SU-DHL-6 (cell line): ENCODE data around the gene SPINK4.
A peak's percentile ranks its signal among the peaks of the same experiment; 100 is the strongest.

Source experiments
- H2AFZ ChIP-seq: fragments of 200-600 bp; sonication (generic); 2 replicates; pipeline ENCODE4 v1.6.1; 2014; ENCODE audit warnings: low read depth, mild to moderate bottlenecking, moderate library complexity, mixed read lengths, antibody characterized with exemption, low read length; ENCODE audit not compliant: severe bottlenecking
- H3F3A ChIP-seq: fragments of 200-600 bp; shearing (Covaris generic); 2 replicates; pipeline ENCODE4 v1.6.0; 2016; ENCODE audit warnings: antibody characterized with exemption, mild to moderate bottlenecking; ENCODE audit not compliant: insufficient read depth
- H3K27ac ChIP-seq: fragments of 200-600 bp; sonication (generic); 2 replicates; pipeline ENCODE4 v1.5.1; 2016; ENCODE audit warnings: low read depth, mild to moderate bottlenecking, low read length, moderate library complexity, mixed read lengths
- H3K27me3 ChIP-seq: fragments of 200-600 bp; sonication (generic), shearing (Covaris generic); 2 replicates; pipeline ENCODE4 v1.6.0; 2014; ENCODE audit warnings: mild to moderate bottlenecking, low read length
- H3K36me3 ChIP-seq: fragments of 200-600 bp; sonication (generic); 2 replicates; pipeline ENCODE4 v1.6.1; 2014; ENCODE audit warnings: mild to moderate bottlenecking, low read length, mixed read lengths
- H3K4me2 ChIP-seq: fragments of 300-600, 200-600 bp; shearing (Covaris generic), sonication (generic); 2 replicates; pipeline ENCODE4 v1.6.0; 2014; ENCODE audit warnings: low read length, low read depth, mild to moderate bottlenecking; ENCODE audit not compliant: poor library complexity, severe bottlenecking
- H3K4me3 ChIP-seq: fragments of 200-600 bp; sonication (generic); 2 replicates; pipeline ENCODE4 v1.5.1; 2014; ENCODE audit warnings: antibody characterized with exemption, low read length, mild to moderate bottlenecking, mixed read lengths; ENCODE audit not compliant: insufficient read depth, poor library complexity, severe bottlenecking
- H3K79me2 ChIP-seq: fragments of 200-600 bp; sonication (generic); 2 replicates; pipeline ENCODE4 v1.6.1; 2014; ENCODE audit warnings: mild to moderate bottlenecking, low read length, moderate library complexity; ENCODE audit not compliant: insufficient read depth
- H3K9ac ChIP-seq: fragments of 200-600 bp; sonication (generic); 2 replicates; pipeline ENCODE4 v1.7.0; 2014; ENCODE audit warnings: mild to moderate bottlenecking, low read length
- H3K9me2 ChIP-seq: fragments of 200-600 bp; sonication (generic); replicated peaks from 2 replicates; pipeline ENCODE4 v1.6.1; 2014; ENCODE audit warnings: low read length; ENCODE audit not compliant: insufficient read depth
- H3K9me3 ChIP-seq: fragments of 200-600 bp; sonication (generic); 2 replicates; pipeline ENCODE4 v1.6.1; 2014; ENCODE audit warnings: low read length, mixed read lengths; ENCODE audit not compliant: insufficient read depth
- H4K20me1 ChIP-seq: fragments of 200-600 bp; sonication (generic); 2 replicates; pipeline ENCODE4 v1.6.1; 2014; ENCODE audit warnings: low read depth, mild to moderate bottlenecking, antibody characterized with exemption, low read length, moderate library complexity, mixed read lengths
- CTCF ChIP-seq: fragments of 200-600 bp; sonication (generic); IDR thresholded peaks from one replicate; pipeline ENCODE4 v1.5.1; 2017; ENCODE audit warnings: antibody characterized with exemption, mild to moderate bottlenecking, low read length, moderate library complexity; ENCODE audit not compliant: insufficient read depth, poor library complexity, severe bottlenecking
- EZH2phosphoT487 ChIP-seq: fragments of 200-600 bp; sonication (generic), shearing (Covaris generic); conservative IDR thresholded peaks from 2 replicates; pipeline ENCODE4 v1.6.1; 2018; ENCODE audit warnings: mild to moderate bottlenecking, antibody characterized with exemption, low read length, moderate library complexity, mixed read lengths

The SPINK4 gene

GRCh38 chr9:33294670-33295432, 54.9 kb downstream of the SPINK4 start:
- peaks cover 38% of the 10 kb centered on the region for H3K36me3 ChIP-seq

GRCh38 chr9:33295571-33295970, 55.6 kb downstream of the SPINK4 start:
- no peak overlapping the region for H2AFZ ChIP-seq
- H4K20me1 ChIP-seq: peaks cover 15% of the 10 kb centered on the region; the same call in 1 of the 2 replicates
- no peaks in the 10 kb centered on the region for H3K9me2 ChIP-seq
- peak overlapping the region; percentile 18 for H3K4me3 ChIP-seq
- H3K4me2 ChIP-seq: peak overlapping the region; percentile 55
- H3F3A ChIP-seq: peaks cover 43% of the 10 kb centered on the region
- H3K27ac ChIP-seq: peak overlapping the region; percentile 91
- H3K79me2 ChIP-seq: peaks cover 95% of the 10 kb centered on the region
- H3K9me3 ChIP-seq: no peaks in the 10 kb centered on the region
- H3K27me3 ChIP-seq: no peaks in the 10 kb centered on the region
- peaks cover 43% of the 10 kb centered on the region for H3K36me3 ChIP-seq
- TF ChIP-seq EZH2phosphoT487: no peak
- TF ChIP-seq CTCF: no peak
- peak overlapping the region; percentile 47 for H3K9ac ChIP-seq

More at GRCh38 chr9:33294670-33295432, 54.9 kb downstream of the SPINK4 start:
- peak overlapping the region; percentile 55 for H3K4me2 ChIP-seq
- peaks cover 46% of the 10 kb centered on the region for H3F3A ChIP-seq
- peak overlapping the region; percentile 91 for H3K27ac ChIP-seq
- H3K9me2 ChIP-seq: no peaks in the 10 kb centered on the region
- no peak overlapping the region for H2AFZ ChIP-seq
- H3K79me2 ChIP-seq: peaks cover 89% of the 10 kb centered on the region
- H3K9ac ChIP-seq: peak overlapping the region; percentile 47
- no peaks in the 10 kb centered on the region for H3K9me3 ChIP-seq
- H3K27me3 ChIP-seq: no peaks in the 10 kb centered on the region
- H4K20me1 ChIP-seq: peaks cover 15% of the 10 kb centered on the region; the same call in 1 of the 2 replicates
- TF ChIP-seq CTCF: no peak
- TF ChIP-seq EZH2phosphoT487: no peak
- peak overlapping the region; percentile 18 for H3K4me3 ChIP-seq

- Histone ChIP-seq H3K79me2 (peaks cover 85% of the 10 kb centered on the region), H3K27ac (peak overlapping the region; percentile 91), H2AFZ (no peak overlapping the region), H4K20me1 (peaks cover 15% of the 10 kb centered on the region; the same call in 1 of the 2 replicates), H3K4me2 (peak overlapping the region; percentile 55), H3K4me3 (peak overlapping the region; percentile 8), H3F3A (peaks cover 43% of the 10 kb centered on the region), H3K9me3 (no peaks in the 10 kb centered on the region), H3K36me3 (peaks cover 51% of the 10 kb centered on the region), H3K9me2 (no peaks in the 10 kb centered on the region), H3K9ac (peak overlapping the region; percentile 47), H3K27me3 (no peaks in the 10 kb centered on the region)
- TF ChIP-seq CTCF: no peak
- TF ChIP-seq EZH2phosphoT487: no peak
Observed at GRCh38 chr9:33297432-33297831, 57.5 kb downstream of the SPINK4 start.
